Thoracic aorta (tissue), 2 donors: ENCODE results near the gene PBX2. TPM values are rescaled to one million over a fixed set of nuclear protein-coding genes. Genes with fewer than 3 reads are reported as not detected.
"Not testable (repeated sequence)": the region's sequence is repeated elsewhere in the genome, so short reads cannot be mapped to it uniquely, and the experiment has no call there.

ENCODE experiments used
- ATAC-seq: fragments of 150-250 bp; one replicate; pipeline ENCODE4 v1.8.0; 2017; ENCODE audit warnings: low read depth; ENCODE audit not compliant: insufficient number of reproducible peaks, low FRiP score
- DNase-seq: peaks from one replicate; pipeline ENCODE4 v3.0.0-alpha.2; 2020; ENCODE audit warnings: low spot score
- H3K27ac ChIP-seq, 2 donors: fragments of 200-600 bp; sonication (generic); 1 replicate in 1 of 2; 2 replicates in 1 of 2; pipeline ENCODE4 v1.5.1; 2016; ENCODE audit warnings: mild to moderate bottlenecking in 2 of 2, moderate library complexity in 2 of 2
- H3K27me3 ChIP-seq: fragments of 200-600 bp; sonication (generic); replicated peaks from 2 replicates; pipeline ENCODE4 v1.6.0; 2016; ENCODE audit warnings: mild to moderate bottlenecking; ENCODE audit not compliant: insufficient read depth
- H3K36me3 ChIP-seq: fragments of 200-600 bp; sonication (generic); one replicate; pipeline ENCODE4 v1.5.1; 2016
- H3K4me1 ChIP-seq, 2 donors: fragments of 200-600 bp; sonication (generic); 1 replicate in 1 of 2; 2 replicates in 1 of 2; pipeline versions ENCODE4 v1.5.1 to v1.6.0; 2016; ENCODE audit warnings: low read depth in 2 of 2, mild to moderate bottlenecking in 1 of 2; ENCODE audit not compliant: control insufficient read depth in 1 of 2
- H3K4me3 ChIP-seq: fragments of 200-600 bp; sonication (generic); 2 replicates; pipeline ENCODE4 v1.5.1; 2016; ENCODE audit warnings: mild to moderate bottlenecking
- H3K9me3 ChIP-seq: fragments of 200-600 bp; sonication (generic); 2 replicates; pipeline ENCODE4 v1.5.1; 2016
- total RNA-seq, 2 donors: library from RNA; depleted of rRNA; stranded (reverse); fragments of >200 nt; gene quantifications; one replicate each; pipeline versions ENCODE4 v1.1.0 to v1.2.3, GENCODE V29; 2016
- TF ChIP-seq, protein P1 (sequence below): fragments of 200-600 bp; sonication (generic); IDR thresholded peaks from one replicate; pipeline ENCODE4 v1.5.1; 2019; ENCODE audit warnings: antibody characterized with exemption

Gene PBX2
- total RNA-seq, 2 donors from 2014 or later: 35.7 to 59.4 TPM

DNA sequence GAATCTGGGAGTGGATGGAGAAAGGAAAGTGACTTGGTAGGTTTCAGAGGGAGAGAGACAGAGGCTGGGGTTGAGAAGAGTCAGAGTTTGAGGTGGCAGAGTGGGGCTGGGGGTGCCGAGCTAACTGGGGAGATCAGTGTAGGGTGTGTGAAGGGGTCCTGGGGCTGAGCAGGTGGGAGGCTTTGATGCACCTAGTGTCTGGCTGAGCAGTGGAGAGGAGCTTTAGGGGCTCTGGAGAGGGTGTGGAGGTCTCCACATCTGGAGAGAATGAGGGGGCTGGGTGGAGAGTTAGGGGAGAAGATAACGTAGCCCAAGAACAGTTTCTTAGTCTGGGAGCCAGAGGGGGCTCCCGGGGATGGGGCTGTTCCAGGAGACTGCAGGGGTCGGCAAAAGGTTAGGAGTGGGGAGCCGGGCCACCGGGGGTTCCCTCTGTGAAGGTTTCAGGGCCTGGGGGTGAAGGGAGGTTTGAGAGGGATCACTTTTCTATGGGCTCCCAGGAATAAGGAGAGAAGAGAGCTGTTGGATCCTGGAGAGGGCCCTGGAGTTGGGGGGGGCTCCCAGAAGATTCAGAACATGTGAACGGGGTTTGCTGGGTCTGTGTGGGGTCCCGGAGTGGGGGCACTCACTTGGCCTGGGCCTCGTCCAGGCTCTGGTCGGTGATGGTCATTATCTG is 797 bp downstream of the PBX2 start:
- DNase-seq (no peak), ATAC-seq (no peak)
- Histone ChIP-seq H3K9me3 (no peaks in the 10 kb centered on the region), H3K27ac (peak overlapping the region; percentile 91 to 97), H3K4me3 (peak overlapping the region; percentile 86), H3K27me3 (no peaks in the 10 kb centered on the region), H3K36me3 (peaks cover 10% of the 10 kb centered on the region), H3K4me1 (peaks cover 13 to 39% of the 10 kb centered on the region in 2 donors)
- TF ChIP-seq, protein P1, sequence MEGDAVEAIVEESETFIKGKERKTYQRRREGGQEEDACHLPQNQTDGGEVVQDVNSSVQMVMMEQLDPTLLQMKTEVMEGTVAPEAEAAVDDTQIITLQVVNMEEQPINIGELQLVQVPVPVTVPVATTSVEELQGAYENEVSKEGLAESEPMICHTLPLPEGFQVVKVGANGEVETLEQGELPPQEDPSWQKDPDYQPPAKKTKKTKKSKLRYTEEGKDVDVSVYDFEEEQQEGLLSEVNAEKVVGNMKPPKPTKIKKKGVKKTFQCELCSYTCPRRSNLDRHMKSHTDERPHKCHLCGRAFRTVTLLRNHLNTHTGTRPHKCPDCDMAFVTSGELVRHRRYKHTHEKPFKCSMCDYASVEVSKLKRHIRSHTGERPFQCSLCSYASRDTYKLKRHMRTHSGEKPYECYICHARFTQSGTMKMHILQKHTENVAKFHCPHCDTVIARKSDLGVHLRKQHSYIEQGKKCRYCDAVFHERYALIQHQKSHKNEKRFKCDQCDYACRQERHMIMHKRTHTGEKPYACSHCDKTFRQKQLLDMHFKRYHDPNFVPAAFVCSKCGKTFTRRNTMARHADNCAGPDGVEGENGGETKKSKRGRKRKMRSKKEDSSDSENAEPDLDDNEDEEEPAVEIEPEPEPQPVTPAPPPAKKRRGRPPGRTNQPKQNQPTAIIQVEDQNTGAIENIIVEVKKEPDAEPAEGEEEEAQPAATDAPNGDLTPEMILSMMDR: no peak

DNA sequence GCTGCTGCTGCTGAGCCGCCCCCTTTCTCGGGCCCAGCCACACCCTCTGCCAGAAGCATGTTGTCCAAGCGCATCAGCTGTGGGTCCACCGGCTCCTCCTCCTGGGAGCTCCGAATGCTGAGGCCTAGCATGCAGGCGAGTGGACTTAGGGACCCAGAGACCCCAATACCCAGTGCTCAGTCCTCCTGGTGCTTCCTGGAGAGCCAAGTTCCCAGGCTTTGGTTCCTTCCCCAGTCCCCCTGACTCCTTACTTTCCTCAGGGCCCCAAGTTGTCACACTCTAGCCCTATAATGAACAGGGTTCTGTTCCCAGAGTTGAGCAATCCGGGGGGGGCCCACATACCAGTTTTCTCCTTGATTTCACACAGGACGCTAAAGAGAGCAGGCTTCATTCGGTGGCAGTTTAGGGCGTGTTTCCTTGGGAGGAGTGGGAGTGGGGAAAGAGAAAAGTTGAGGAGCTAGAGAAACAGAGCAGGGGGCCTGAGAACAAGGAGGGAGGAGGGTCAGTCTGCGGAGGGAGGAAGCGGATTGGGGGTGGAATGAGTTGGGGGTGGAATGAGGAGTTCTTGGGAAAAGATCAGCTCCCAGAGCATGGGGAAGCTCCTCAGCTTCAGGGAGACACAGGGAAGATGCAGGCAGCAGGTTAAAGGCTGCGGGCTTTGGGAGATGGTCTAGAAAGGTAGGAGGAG is 1.5 kb downstream of the PBX2 start:
- peaks cover 13 to 39% of the 10 kb centered on the region in 2 donors for H3K4me1 ChIP-seq

DNA sequence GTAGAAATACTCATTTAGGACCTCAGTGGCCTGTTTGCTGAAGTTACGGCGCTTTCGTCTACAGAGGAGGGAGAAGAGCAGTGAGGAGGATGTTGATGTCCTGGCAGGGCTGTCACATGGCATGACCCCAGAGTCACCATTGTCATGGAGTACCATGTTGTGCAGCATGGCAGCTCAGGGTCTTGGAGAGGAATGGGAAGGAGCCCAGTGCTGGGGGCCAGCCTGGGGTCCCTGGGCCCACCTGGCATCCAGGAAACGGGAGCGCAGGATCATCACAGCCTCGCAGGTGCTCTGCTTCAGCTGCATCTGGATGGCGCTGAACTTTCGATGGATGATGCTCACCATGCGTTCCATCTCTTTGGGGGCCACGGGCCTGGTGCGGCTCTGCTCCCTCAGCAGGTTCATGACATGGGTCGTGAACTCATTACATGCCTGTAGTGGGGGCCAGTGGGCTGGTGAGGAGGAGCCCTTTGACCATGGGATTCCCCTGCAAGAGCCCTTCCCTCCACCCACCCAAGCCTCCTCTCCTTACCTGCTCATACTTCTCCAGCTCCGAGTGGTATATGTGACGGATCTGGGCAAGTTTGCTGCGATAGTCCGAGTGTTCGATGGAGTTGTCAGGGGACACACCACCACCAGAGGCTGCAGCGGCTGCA is 2.1 kb downstream of the PBX2 start:
- ATAC-seq, H3K27me3 ChIP-seq, DNase-seq, H3K9me3 ChIP-seq: not testable (repeated sequence)
- peaks cover 13 to 39% of the 10 kb centered on the region in 2 donors for H3K4me1 ChIP-seq
- peak overlapping the region; percentile 86 for H3K4me3 ChIP-seq
- peak overlapping the region in 1 of 2 donors; percentile 97 for H3K27ac ChIP-seq
- peaks cover 10% of the 10 kb centered on the region for H3K36me3 ChIP-seq

More for the DNA sequence above, 1.5 kb downstream of the PBX2 start:
- DNase-seq (no peak), ATAC-seq (no peak)
- Histone ChIP-seq H3K4me3 (peak overlapping the region; percentile 86), H3K27ac (peak overlapping the region; percentile 91 to 97), H3K36me3 (peaks cover 10% of the 10 kb centered on the region), H3K9me3 (no peaks in the 10 kb centered on the region), H3K27me3 (no peaks in the 10 kb centered on the region)
- TF ChIP-seq, protein P1: no peak

DNA sequence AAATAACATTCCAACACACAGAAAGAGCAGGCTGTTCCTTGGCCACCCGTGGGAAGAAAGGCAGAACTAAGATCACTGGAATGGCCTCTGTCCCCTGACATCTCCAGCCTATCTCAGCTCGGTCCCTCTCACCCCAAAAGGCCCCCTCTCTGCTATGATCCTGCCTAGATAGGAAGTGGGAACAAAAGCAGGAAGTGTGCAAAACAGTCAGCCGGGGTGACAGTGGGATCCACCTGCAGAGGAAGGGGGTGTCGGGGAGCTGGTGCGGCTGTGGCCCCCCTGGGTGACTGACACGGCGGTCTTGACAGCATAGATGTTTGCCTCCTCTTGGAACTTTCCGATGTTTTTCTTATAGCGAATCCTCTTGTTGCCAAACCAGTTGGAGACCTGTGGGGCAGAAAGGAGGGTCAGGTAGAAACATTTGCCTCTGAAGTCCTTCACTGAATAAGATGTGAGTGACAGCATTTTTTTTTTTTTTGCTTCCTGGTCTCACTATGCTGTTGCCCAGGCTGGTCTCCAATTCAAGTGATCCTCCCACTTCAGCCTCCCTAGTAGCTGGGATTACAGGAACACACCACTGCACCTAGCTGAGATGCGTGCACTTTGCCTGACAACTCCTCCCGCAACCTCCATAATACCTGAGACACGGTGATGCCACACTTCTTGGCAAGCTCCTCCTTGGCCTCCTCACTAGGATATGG is 2.8 kb downstream of the PBX2 start:
- no peaks in the 10 kb centered on the region for H3K9me3 ChIP-seq
- ATAC-seq (no peak), DNase-seq (no peak)
- peak overlapping the region; percentile 6 to 74 for H3K27ac ChIP-seq
- no peaks in the 10 kb centered on the region for H3K27me3 ChIP-seq
- peaks cover 13 to 39% of the 10 kb centered on the region in 2 donors for H3K4me1 ChIP-seq
- no peak overlapping the region for H3K4me3 ChIP-seq
- TF ChIP-seq, protein P1: no peak
- peaks cover 10% of the 10 kb centered on the region for H3K36me3 ChIP-seq

DNA sequence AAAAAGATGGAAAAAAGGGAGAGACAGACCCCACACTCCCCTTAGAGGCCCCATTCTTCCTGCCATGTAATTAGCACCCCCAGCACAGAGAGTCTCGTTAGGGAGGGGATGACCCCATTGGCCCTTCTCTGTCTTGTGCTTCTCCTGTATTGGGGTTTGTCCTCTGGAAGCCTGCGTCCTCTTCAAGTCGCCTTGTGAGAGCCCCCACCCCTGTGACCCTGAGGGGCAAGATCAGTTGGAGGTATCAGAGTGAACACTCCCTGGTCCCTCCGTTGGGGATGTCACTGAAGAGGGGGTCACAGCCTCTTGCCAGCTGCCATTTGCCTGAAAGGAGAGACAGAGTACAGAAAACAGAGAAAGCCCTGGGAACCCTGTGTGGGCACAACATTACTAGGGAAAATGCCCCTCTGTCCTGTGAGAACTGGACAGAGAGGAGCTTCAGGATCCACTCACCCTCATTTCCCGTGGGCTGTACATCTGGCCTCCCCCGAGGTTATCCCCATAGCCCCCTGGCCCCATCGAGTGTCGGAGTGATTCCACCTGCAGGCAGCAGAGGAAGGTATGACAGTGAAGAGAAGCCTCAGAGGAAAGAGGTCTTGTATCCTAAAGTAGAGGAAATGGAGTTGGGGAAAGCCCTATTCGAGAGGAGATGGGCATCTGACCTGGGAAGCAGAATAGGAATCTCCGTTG is 3.7 kb downstream of the PBX2 start:
- H3K9me3 ChIP-seq, ATAC-seq, DNase-seq, H3K4me3 ChIP-seq, H3K27me3 ChIP-seq: not testable (repeated sequence)
- H3K36me3 ChIP-seq: peaks cover 10% of the 10 kb centered on the region
- peaks cover 12 to 36% of the 10 kb centered on the region in 2 donors for H3K4me1 ChIP-seq
- H3K27ac ChIP-seq: peak overlapping the region; percentile 61 to 74

DNA sequence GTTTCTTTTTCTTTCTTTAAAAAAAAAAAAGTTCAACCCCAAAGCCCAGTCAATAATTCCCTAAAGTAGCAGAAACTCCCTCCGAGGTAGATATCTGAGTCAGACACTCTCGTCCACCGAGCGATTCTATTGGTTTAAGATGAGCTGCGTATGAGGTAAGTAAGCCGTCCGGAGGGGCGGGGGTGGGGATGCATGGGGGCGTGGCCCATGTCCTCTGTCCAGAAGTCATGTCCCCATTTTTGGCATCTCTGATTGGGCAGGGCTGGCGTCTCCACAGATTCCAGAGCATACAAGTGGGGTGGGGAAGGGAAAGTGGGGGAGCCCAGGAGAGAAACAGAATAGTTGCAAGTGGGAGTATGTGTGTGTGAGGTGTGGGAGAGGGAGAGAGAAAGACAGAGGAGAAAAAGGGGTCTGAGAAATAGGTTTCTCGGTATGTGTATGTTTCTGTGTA is 4.3 kb downstream of the PBX2 start:
- H3K9me3 ChIP-seq, H3K27me3 ChIP-seq, H3K4me3 ChIP-seq: not testable (repeated sequence)
- peak overlapping the region; percentile 61 to 74 for H3K27ac ChIP-seq
- peaks cover 10% of the 10 kb centered on the region for H3K36me3 ChIP-seq
- peak; percentile 57 for ATAC-seq
- peak; percentile 72 for DNase-seq
- H3K4me1 ChIP-seq: peaks cover 7 to 30% of the 10 kb centered on the region in 2 donors
